ENCODE results near the gene SNAP29. TPM values are rescaled to one million over a fixed set of nuclear protein-coding genes. Genes with fewer than 3 reads are reported as not detected.
A peak's percentile ranks its signal among the peaks of the same experiment; 100 is the strongest.

The SNAP29 gene
- total RNA-seq, 1 donor from 2014 or later = 24.6 TPM

DNA sequence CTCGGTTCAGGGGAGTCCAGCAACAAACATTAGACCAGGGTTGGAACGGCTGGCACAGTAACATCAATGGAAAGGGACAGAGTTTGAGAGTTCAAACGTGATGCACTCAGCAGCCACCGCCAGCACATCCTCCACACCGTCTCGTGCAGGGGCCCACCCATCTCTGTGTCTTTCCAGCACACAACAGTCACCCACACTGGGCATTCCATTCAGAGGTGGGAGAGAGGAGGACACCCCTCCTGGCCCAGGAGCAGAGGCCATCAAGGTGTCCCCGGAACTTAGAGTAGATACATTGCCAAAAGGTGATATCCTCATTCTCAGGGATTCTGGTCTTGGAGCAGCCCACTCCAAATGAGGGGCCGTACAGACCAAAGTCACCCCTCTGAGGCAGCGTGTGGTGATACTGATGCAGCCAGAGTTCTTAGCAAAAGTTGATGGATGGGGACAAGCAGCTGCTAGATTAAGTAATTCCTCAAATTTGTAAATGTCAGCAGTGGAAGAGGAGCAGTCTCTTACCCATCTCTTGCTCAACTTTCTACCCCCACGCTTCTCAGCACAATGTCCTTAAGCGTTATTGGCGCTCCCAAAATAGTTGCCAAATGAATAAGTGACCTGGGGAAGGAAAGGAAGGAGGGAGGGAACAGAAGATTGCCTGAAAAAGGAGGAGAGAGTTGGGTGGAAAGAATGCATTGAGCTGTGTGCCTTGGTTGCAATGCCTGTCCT lies 5.5 kb downstream of the SNAP29 start:
- Mint-ChIP-seq H3K4me1 (ENCODE audit: low read depth) (peaks cover 45% of the 10 kb centered on the region), H3K27ac (no peak overlapping the region)
- intact Hi-C loops (cut with micrococcal nuclease) = no loop called here

DNA sequence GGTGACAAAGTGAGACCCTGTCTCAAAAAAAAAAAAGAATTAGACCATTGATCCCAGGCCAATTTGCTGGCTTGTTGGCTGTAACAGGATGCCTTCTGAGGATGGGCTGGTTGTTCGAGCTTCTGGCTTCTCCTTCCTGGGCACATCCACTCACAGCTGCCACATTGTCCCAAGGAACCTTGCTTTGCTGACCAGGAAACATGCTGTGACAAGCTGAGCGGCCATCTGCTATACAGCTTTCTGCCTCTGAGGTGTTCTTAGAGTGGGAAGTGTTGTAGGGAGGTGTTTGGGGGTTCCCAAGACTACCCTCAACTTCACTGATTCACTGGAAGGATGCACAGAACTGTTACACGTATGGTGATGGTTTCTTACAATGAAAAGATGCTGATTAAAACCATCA lies 6.5 kb downstream of the SNAP29 start:
- intact Hi-C loops (cut with micrococcal nuclease) = no loop called here
- H3K9me3 Mint-ChIP-seq = no peaks in the 10 kb centered on the region
- peaks cover 19% of the 10 kb centered on the region for H3K36me3 Mint-ChIP-seq (ENCODE audit: low read depth)
- no peak overlapping the region for H3K27ac Mint-ChIP-seq
- peaks cover 2% of the 10 kb centered on the region for H3K27me3 Mint-ChIP-seq (ENCODE audit: insufficient read depth)
- H3K4me3 Mint-ChIP-seq = no peak overlapping the region
- no peak for DNase-seq (ENCODE audit: low spot score)
- peaks cover 38% of the 10 kb centered on the region for H3K4me1 Mint-ChIP-seq (ENCODE audit: low read depth)

More for the DNA sequence above, 5.5 kb downstream of the SNAP29 start:
- H3K4me3 Mint-ChIP-seq = no peak overlapping the region
- DNase-seq (ENCODE audit: low spot score) = no peak
- H3K9me3 Mint-ChIP-seq = no peaks in the 10 kb centered on the region
- H3K27me3 Mint-ChIP-seq (ENCODE audit: insufficient read depth) = peaks cover 2% of the 10 kb centered on the region
- peaks cover 19% of the 10 kb centered on the region for H3K36me3 Mint-ChIP-seq (ENCODE audit: low read depth)

DNA sequence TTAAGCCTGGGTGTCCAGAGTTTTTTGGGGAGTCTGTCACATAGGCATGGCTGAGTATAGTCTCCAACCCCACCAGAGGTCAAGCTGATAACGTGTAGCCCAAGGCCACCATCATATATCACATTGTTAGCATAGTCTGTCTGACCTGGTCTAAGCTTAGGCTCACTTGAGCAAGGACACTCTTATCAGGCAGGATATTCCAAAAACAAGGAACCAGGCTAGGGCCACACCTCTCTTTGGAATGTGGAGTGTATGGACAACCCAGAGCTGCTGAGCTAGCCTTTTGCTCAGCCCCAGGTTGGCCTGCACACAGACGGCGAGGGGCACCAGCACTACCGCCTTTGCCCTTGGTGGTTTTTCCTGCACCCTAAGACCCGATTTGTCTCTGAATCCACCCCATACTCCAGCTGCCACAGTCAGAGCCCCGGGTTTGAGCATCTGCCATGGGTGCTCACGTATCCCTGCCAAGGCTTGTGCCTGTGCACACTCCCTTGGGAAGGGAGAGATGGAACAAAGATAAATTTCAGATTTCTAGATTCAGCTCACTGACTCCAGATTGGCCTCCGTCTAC lies 7.2 kb downstream of the SNAP29 start:
- peaks cover 19% of the 10 kb centered on the region for H3K36me3 Mint-ChIP-seq (ENCODE audit: low read depth)
- H3K4me1 Mint-ChIP-seq (ENCODE audit: low read depth) = peaks cover 38% of the 10 kb centered on the region
- no peak overlapping the region for H3K27ac Mint-ChIP-seq
- peaks cover 2% of the 10 kb centered on the region for H3K27me3 Mint-ChIP-seq (ENCODE audit: insufficient read depth)
- intact Hi-C loops (cut with micrococcal nuclease) = no loop called here
- no peak overlapping the region for H3K4me3 Mint-ChIP-seq
- no peak for DNase-seq (ENCODE audit: low spot score)
- H3K9me3 Mint-ChIP-seq = no peaks in the 10 kb centered on the region

DNA sequence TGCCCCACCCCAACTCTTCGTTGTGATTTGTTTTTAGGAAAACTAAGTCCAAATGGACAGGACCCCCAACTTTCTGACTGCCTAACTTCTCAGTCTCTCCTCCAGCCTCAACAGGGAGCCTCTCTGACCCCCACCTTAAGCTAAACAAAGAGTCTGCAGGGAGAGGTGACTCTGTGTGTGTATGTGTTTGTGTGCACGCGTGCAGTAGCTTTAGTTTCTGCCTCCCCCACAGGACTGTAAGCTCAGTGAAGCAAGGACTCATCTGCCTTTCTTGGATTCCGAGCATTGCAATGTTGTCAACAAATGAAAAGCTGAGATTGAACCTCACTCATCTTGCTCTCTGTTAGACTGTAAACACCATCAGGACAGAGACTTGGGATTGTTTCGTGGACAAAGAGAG lies 7.9 kb downstream of the SNAP29 start:
- H3K27ac Mint-ChIP-seq = no peak overlapping the region
- peaks cover 38% of the 10 kb centered on the region for H3K4me1 Mint-ChIP-seq (ENCODE audit: low read depth)

DNA sequence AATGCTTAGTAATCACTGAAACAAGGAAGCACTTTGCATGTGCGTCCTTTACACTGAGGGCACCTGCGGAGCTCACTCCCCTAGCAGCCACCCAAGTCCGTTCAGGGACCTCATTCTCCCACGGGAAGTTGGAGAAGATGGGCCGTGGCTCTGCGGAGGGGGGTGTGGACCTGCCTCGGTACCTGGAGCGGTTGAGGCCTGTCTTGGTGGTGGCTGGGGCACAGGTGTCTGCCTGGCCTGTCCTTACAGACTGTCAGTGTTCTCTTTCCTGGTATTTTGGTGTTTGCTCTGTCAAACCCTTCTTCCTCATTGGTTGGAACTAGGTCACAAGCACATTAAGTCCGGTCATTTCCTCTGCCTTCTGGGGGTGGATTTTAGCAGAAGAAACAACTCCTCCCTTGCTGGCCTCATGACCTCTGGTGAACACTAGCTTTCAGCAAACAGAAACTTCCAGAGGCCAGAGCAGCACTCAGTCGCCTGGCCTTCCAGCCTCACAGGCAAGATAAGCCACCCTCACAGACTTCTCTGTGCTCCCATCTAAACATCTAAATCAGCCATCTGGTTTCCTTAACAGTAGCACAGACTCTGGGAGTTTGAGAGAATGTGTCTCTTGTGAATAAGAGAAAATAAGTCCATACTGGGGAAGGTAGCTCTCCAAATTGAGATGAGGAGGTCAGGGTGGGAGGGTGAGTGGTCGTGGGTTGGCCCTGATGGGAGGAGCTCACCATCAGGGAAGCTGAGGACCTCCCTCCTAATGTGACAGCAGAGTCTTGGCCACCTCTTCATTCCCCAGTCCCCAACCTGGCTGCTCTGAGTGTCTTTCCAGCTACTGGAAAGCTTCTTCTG lies 8.6 kb downstream of the SNAP29 start:
- intact Hi-C loops (cut with micrococcal nuclease) = no loop called here
- Mint-ChIP-seq H3K36me3 (ENCODE audit: low read depth) (peaks cover 14% of the 10 kb centered on the region), H3K4me1 (ENCODE audit: low read depth) (peaks cover 33% of the 10 kb centered on the region), H3K4me3 (peak overlapping the region; percentile 6), H3K27me3 (ENCODE audit: insufficient read depth) (peaks cover 2% of the 10 kb centered on the region), H3K9me3 (no peaks in the 10 kb centered on the region), H3K27ac (peak overlapping the region; percentile 56)
- no peak for DNase-seq (ENCODE audit: low spot score)

More for the DNA sequence above, 7.9 kb downstream of the SNAP29 start:
- intact Hi-C loops (cut with micrococcal nuclease) = no loop called here
- H3K36me3 Mint-ChIP-seq (ENCODE audit: low read depth) = peaks cover 19% of the 10 kb centered on the region
- DNase-seq (ENCODE audit: low spot score) = no peak
- peaks cover 2% of the 10 kb centered on the region for H3K27me3 Mint-ChIP-seq (ENCODE audit: insufficient read depth)
- no peaks in the 10 kb centered on the region for H3K9me3 Mint-ChIP-seq
- no peak overlapping the region for H3K4me3 Mint-ChIP-seq

DNA sequence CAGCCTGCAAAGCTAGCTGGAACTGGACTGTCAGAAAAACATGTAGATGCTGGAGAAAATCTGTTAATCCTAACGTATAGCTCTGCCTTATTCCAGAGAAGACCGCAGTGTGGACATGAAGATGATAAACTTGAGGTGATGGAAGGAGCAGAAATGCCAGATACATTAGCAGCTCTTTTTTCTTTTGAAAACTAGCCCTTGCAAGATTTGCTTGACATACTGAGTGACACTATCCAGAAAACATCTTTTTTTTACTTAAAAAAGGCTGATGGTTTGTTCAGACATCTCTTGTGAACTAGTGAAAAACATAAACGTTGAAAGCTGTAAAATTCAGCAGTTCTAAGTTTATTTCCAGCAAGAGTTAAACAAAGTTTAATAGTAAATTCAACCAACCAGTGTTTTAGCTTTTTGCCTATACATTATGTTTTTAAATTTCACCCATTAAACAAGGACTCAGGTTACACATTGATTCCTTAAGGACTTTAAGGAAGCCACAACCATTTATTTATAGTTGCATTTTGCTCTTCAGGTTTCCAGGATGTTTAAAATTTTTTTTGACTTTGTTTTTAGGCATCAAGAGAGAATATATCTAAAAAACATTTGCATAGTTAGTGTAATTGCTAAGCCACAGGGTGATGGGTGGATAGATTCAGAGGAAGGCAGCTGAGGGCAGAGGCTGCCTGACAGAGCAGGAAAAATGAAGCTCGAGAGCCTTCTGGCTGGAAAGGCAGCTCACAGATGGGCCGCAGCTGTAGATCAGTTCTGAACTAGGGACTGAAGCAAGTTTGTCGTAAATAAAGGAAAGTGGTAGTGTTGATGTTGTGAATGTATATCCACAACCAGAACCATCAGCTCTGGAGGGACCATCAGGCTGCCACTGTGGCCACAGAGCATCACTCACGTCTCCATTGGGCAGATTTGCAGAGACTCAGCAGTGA lies 9.5 kb downstream of the SNAP29 start:
- Mint-ChIP-seq H3K9me3 (no peaks in the 10 kb centered on the region), H3K4me3 (no peak overlapping the region), H3K27me3 (ENCODE audit: insufficient read depth) (no peaks in the 10 kb centered on the region), H3K4me1 (ENCODE audit: low read depth) (peaks cover 28% of the 10 kb centered on the region), H3K36me3 (ENCODE audit: low read depth) (peaks cover 12% of the 10 kb centered on the region), H3K27ac (peak overlapping the region; percentile 56)
- DNase-seq (ENCODE audit: low spot score) = no peak
- intact Hi-C loops (cut with micrococcal nuclease) = no loop called here

DNA sequence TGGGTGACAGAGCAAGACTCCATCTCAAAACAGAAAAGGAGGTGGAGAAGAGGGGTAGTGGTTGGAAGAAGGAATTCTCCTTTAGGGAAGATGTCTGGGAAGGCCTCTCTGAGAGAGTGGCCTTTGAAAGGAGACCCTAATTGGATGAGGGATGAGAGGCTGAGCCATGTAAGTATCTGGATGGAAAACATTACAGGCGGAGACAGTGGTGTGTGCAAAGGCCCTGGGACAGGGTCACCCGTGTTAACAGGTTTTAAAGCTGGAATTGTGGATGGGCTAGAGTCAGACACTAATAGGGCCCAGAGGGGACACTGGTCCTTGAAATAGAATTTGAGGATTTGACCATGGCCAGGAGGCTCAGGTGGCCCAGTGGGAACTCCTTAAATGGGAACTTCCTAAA lies 10.4 kb downstream of the SNAP29 start:
- H3K36me3 Mint-ChIP-seq (ENCODE audit: low read depth) = peaks cover 8% of the 10 kb centered on the region
- H3K4me3 Mint-ChIP-seq = no peak overlapping the region
- H3K4me1 Mint-ChIP-seq (ENCODE audit: low read depth) = peaks cover 19% of the 10 kb centered on the region
- no peak overlapping the region for H3K27ac Mint-ChIP-seq
- no peaks in the 10 kb centered on the region for H3K9me3 Mint-ChIP-seq
- intact Hi-C loops (cut with micrococcal nuclease) = no loop called here
- no peak for DNase-seq (ENCODE audit: low spot score)
- H3K27me3 Mint-ChIP-seq (ENCODE audit: insufficient read depth) = no peaks in the 10 kb centered on the region

DNA sequence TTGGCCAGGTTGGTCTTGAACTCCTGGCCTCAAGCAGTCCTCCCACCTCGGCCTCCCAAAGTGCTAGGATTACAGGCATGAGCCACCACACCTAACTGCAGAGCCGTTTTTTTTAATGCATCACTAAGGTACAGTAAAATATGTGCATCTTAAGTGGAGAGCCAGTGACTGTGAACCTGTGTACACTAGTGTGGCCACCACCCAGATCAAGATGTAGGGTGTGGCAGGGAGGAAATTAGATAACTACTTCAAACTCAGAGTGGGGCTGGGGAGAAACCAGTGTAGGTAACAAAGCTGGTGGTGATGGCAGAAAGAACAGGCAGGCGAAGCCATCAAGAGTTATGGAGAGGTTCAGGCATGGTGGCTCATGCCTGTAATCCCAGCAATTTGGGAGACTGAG lies 14.4 kb downstream of the SNAP29 start:
- Mint-ChIP-seq H3K9me3 (no peaks in the 10 kb centered on the region), H3K27ac (no peak overlapping the region)

DNA sequence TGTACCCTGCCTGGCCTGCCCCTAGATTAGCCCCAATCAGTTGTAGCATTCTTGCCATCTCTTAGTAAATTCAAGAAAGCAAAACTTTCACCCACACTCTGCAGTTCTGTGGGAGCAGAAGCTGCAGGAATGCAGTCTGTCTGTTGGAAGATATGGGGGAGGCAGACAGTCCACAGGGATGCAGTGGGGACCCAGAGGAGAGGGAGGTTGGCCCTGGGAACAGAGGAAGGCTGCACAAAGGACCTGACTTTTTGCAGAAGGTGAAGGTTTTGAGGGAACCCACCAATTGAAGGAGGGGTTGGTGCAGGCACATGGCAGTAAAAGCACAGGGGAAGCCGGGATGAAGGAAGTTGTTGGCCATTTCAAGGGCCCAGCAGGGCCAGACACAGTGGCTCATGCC lies 16.5 kb downstream of the SNAP29 start:
- no peaks in the 10 kb centered on the region for H3K9me3 Mint-ChIP-seq
- H3K27me3 Mint-ChIP-seq (ENCODE audit: insufficient read depth) = no peaks in the 10 kb centered on the region
- DNase-seq (ENCODE audit: low spot score) = no peak
- H3K36me3 Mint-ChIP-seq (ENCODE audit: low read depth) = peaks cover 7% of the 10 kb centered on the region
- H3K27ac Mint-ChIP-seq = peak overlapping the region; percentile 43
- H3K4me1 Mint-ChIP-seq (ENCODE audit: low read depth) = no peaks in the 10 kb centered on the region
- no peak overlapping the region for H3K4me3 Mint-ChIP-seq
- intact Hi-C loops (cut with micrococcal nuclease) = no loop called here

More for the DNA sequence above, 14.4 kb downstream of the SNAP29 start:
- H3K36me3 Mint-ChIP-seq (ENCODE audit: low read depth) = peaks cover 7% of the 10 kb centered on the region
- intact Hi-C loops (cut with micrococcal nuclease) = no loop called here
- H3K4me1 Mint-ChIP-seq (ENCODE audit: low read depth) = no peaks in the 10 kb centered on the region
- H3K27me3 Mint-ChIP-seq (ENCODE audit: insufficient read depth) = no peaks in the 10 kb centered on the region
- no peak for DNase-seq (ENCODE audit: low spot score)
- no peak overlapping the region for H3K4me3 Mint-ChIP-seq

DNA sequence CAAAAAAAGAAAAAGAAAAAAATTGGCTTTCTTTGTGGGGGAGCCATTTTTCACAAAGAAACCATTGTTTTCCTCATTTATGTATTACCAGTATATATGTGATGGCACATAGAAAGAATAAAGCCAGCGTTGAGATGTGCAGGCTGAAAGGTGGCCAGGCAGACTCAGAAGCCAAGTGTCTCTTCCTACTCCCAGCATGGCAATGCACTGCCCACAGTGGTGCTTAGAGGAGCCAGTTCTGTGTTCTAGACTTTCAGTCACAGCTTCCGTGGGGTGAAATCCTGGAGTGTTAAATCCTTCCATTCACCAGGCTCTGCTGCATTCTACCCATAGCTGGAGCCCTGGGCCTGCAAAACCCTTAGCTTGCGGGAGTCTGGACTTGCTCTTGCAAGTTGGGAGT lies 18.9 kb downstream of the SNAP29 start:
- Mint-ChIP-seq H3K27ac (no peak overlapping the region), H3K27me3 (ENCODE audit: insufficient read depth) (no peaks in the 10 kb centered on the region), H3K4me1 (ENCODE audit: low read depth) (no peaks in the 10 kb centered on the region), H3K36me3 (ENCODE audit: low read depth) (peaks cover 17% of the 10 kb centered on the region), H3K4me3 (no peak overlapping the region), H3K9me3 (no peaks in the 10 kb centered on the region)
- intact Hi-C loops (cut with micrococcal nuclease) = no loop called here
- no peak for DNase-seq (ENCODE audit: low spot score)

DNA sequence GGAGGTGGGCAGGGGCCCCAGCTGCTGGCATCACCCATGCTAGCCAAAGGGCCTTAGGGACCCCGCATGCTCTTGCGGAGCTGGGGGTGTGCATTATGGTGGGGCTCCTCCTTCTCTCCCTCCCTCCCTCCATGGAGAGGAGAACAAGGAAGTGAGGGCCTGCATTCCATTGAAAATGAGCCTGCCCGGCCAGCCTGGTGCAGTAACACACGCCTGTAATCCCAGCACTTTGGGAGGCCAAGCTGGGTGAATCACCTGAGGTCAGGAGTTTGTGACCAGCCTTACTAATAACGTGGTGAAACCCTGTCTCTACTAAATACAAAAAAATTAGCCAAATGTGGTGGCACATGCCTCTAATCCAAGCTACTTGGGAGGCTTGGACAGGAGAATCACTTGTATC lies 22.4 kb downstream of the SNAP29 start:
- Mint-ChIP-seq H3K4me1 (ENCODE audit: low read depth) (no peaks in the 10 kb centered on the region), H3K27ac (no peak overlapping the region), H3K9me3 (no peaks in the 10 kb centered on the region), H3K36me3 (ENCODE audit: low read depth) (peaks cover 17% of the 10 kb centered on the region), H3K4me3 (no peak overlapping the region), H3K27me3 (ENCODE audit: insufficient read depth) (no peaks in the 10 kb centered on the region)
- intact Hi-C loops (cut with micrococcal nuclease) = no loop called here
- DNase-seq (ENCODE audit: low spot score) = no peak
